ENCODE data around the gene NR5A2.

DNA sequence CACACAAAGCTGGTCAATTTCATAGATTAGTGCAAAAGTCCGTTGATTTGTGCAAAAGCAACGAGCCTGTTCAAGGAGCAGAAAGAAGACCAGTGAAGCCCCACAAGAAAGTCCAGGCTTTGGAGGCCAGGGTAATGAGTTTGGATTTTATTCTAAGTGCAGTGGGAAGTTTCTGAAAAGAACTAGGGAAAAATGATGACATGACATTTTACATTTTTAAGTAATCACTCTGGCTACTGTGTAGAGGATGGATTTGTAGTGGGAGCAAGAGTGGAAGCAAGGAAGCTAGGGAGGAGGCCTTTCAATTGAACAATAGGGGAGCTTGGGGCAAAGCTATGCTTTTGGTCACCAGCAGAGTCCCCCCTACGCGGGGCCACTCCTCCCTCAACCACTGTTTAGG lies 196.1 kb downstream of the NR5A2 start:
- TF ChIP-seq, protein P1, sequence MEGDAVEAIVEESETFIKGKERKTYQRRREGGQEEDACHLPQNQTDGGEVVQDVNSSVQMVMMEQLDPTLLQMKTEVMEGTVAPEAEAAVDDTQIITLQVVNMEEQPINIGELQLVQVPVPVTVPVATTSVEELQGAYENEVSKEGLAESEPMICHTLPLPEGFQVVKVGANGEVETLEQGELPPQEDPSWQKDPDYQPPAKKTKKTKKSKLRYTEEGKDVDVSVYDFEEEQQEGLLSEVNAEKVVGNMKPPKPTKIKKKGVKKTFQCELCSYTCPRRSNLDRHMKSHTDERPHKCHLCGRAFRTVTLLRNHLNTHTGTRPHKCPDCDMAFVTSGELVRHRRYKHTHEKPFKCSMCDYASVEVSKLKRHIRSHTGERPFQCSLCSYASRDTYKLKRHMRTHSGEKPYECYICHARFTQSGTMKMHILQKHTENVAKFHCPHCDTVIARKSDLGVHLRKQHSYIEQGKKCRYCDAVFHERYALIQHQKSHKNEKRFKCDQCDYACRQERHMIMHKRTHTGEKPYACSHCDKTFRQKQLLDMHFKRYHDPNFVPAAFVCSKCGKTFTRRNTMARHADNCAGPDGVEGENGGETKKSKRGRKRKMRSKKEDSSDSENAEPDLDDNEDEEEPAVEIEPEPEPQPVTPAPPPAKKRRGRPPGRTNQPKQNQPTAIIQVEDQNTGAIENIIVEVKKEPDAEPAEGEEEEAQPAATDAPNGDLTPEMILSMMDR (conservative IDR thresholded peaks at IDR 0.05 in 1 of 2, IDR thresholded peaks at IDR 0.05 in 1 of 2; ENCODE audit: extremely low read depth in 1 of 2, insufficient read depth in 1 of 2, low read depth in 1 of 2, low read length in 2 of 2) = no peak
- TF ChIP-seq EZH2 (IDR thresholded peaks at IDR 0.05; ENCODE audit: borderline replicate concordance, low read length) = no peak

All from mammary epithelial cell (primary cell).